Body of pancreas (tissue), 4 donors: ENCODE results near the gene GM2A.

Source experiments
- CTCF ChIP-seq, 7 experiments: fragments of 450-650 bp in 4 of 7; fragments of 200-600 bp in 3 of 7; sonication (generic) in 3 of 7; IDR thresholded peaks; one replicate each; pipeline ENCODE4 v1.5.1; 2016 to 2019; ENCODE audit warnings: antibody characterized with exemption in 7 of 7
- POLR2A ChIP-seq, 3 donors: fragments of 450-650 bp; IDR thresholded peaks; one replicate each; pipeline ENCODE4 v1.6.1; 2016; ENCODE audit warnings: antibody characterized with exemption in 3 of 3, mild to moderate bottlenecking in 2 of 3

GRCh38 chr5:151270599-151270998, 17.6 kb downstream of the GM2A start:
- TF ChIP-seq CTCF (IDR thresholded peaks at IDR 0.05) (no peak), POLR2A (IDR thresholded peaks at IDR 0.05) (no peak)
